Lower leg skin (tissue), 3 donors: ENCODE measurements around the gene EXOSC6.
"Not testable (repeated sequence)": the region's sequence is repeated elsewhere in the genome, so short reads cannot be mapped to it uniquely, and the experiment has no call there.

Source experiments
- CTCF ChIP-seq, 3 donors: fragments of 450-650 bp; IDR thresholded peaks; one replicate each; pipeline ENCODE4 v1.5.1; 2016; ENCODE audit warnings: antibody characterized with exemption in 3 of 3, mild to moderate bottlenecking in 3 of 3, moderate library complexity in 2 of 3
- POLR2A ChIP-seq, 2 donors: fragments of 450-650 bp; IDR thresholded peaks; one replicate each; pipeline ENCODE4 v1.6.1; 2016 to 2017; ENCODE audit warnings: antibody characterized with exemption in 2 of 2, mild to moderate bottlenecking in 1 of 2, moderate library complexity in 1 of 2

- TF ChIP-seq CTCF, POLR2A (IDR thresholded peaks at IDR 0.05): not testable (repeated sequence)
These were observed 40.4 kb upstream of the EXOSC6 start for GRCh38 chr16:70292148-70292547.
